CD14-positive monocyte (primary cell): ENCODE measurements around the gene RRP8. TPM values are rescaled to one million over a fixed set of nuclear protein-coding genes. Genes with fewer than 3 reads are reported as not detected.

Source experiments
- DNase-seq, 3 donors: peaks; one replicate each; pipeline ENCODE4 v3.0.0-alpha.2; 2011 to 2022
- H2AFZ ChIP-seq: 2 replicates; pipeline ENCODE4 v1.6.0; 2012; ENCODE audit warnings: mild to moderate bottlenecking, low read depth, low read length, inconsistent platforms; ENCODE audit not compliant: insufficient read depth, poor library complexity, severe bottlenecking
- H3K27ac ChIP-seq, 2 donors: 1 replicate in 1 of 2; 2 replicates in 1 of 2; pipeline ENCODE4 v1.5.1; 2012 to 2013; ENCODE audit warnings: low read length in 2 of 2, control low read depth in 1 of 2, inconsistent platforms in 1 of 2, low read depth in 1 of 2, mild to moderate bottlenecking in 1 of 2
- H3K27me3 ChIP-seq, 2 donors: one replicate each; pipeline versions ENCODE4 v1.6.0 to v1.6.1; 2011 to 2013; ENCODE audit warnings: low read length in 2 of 2; ENCODE audit not compliant: control insufficient read depth in 2 of 2, insufficient read depth in 2 of 2
- H3K36me3 ChIP-seq, 2 donors: replicated peaks in 1 of 2; 1 replicate in 1 of 2; 2 replicates in 1 of 2; pipeline versions ENCODE4 v1.5.1 to v1.6.1; 2012 to 2013; ENCODE audit warnings: low read length in 2 of 2, control low read depth in 1 of 2, inconsistent platforms in 1 of 2, mild to moderate bottlenecking in 1 of 2; ENCODE audit not compliant: insufficient read depth in 2 of 2, control insufficient read depth in 1 of 2
- H3K4me1 ChIP-seq, 2 donors: 1 replicate in 1 of 2; 2 replicates in 1 of 2; pipeline versions ENCODE4 v1.5.1 to v1.6.1; 2012 to 2013; ENCODE audit warnings: low read length in 2 of 2, control low read depth in 1 of 2, inconsistent platforms in 1 of 2, mild to moderate bottlenecking in 1 of 2, moderate library complexity in 1 of 2; ENCODE audit not compliant: insufficient read depth in 2 of 2, control insufficient read depth in 1 of 2
- H3K4me2 ChIP-seq: replicated peaks from 2 replicates; pipeline ENCODE3; 2012; ENCODE audit warnings: low read length, moderate library complexity, mild to moderate bottlenecking; ENCODE audit not compliant: poor library complexity, severe bottlenecking; ENCODE audit errors: extremely low read depth
- H3K4me3 ChIP-seq, 3 experiments: fragments of 200-600 bp in 1 of 3; sonication (generic) in 1 of 3; replicated peaks in 1 of 3; 1 replicate in 2 of 3; 2 replicates in 1 of 3; pipeline ENCODE4 v1.5.1; 2011 to 2013; ENCODE audit warnings: low read length in 3 of 3, mild to moderate bottlenecking in 3 of 3, control low read depth in 2 of 3, low read depth in 2 of 3, inconsistent platforms in 1 of 3, moderate library complexity in 1 of 3
- H3K79me2 ChIP-seq: 2 replicates; pipeline ENCODE4 v1.6.0; 2012; ENCODE audit warnings: mild to moderate bottlenecking, control low read depth, inconsistent platforms, low read length, moderate library complexity; ENCODE audit not compliant: insufficient read depth
- H3K9ac ChIP-seq: 2 replicates; pipeline ENCODE4 v1.6.0; 2017; ENCODE audit warnings: low read length, mild to moderate bottlenecking; ENCODE audit not compliant: insufficient read depth, poor library complexity, severe bottlenecking
- H3K9me3 ChIP-seq, 2 donors: replicated peaks in 1 of 2; 1 replicate in 1 of 2; 2 replicates in 1 of 2; pipeline versions ENCODE4 v1.5.1 to v1.6.1; 2012 to 2013; ENCODE audit warnings: low read length in 2 of 2, control low read depth in 1 of 2; ENCODE audit not compliant: control insufficient read depth in 1 of 2, insufficient read depth in 1 of 2
- H4K20me1 ChIP-seq: 2 replicates; pipeline ENCODE4 v1.6.0; 2012; ENCODE audit warnings: mild to moderate bottlenecking, low read length, control low read depth, moderate library complexity; ENCODE audit not compliant: insufficient read depth
- H3K27ac Mint-ChIP-seq, 7 donors: one replicate each; pipeline ENCODE4 v1.8.0; 2020; ENCODE audit warnings: mild to moderate bottlenecking in 7 of 7, mixed read lengths in 7 of 7, moderate library complexity in 6 of 7, inconsistent platforms in 2 of 7
- H3K27me3 Mint-ChIP-seq, 3 donors: one replicate each; pipeline ENCODE4 v1.8.0; 2021 to 2022; ENCODE audit warnings: low read depth in 3 of 3, mild to moderate bottlenecking in 3 of 3, mixed read lengths in 3 of 3, moderate library complexity in 3 of 3, inconsistent platforms in 1 of 3
- H3K36me3 Mint-ChIP-seq, 2 donors: one replicate each; pipeline ENCODE4 v1.8.0; 2020; ENCODE audit warnings: mixed read lengths in 2 of 2, inconsistent platforms in 1 of 2, mild to moderate bottlenecking in 1 of 2
- H3K4me1 Mint-ChIP-seq: one replicate; pipeline ENCODE4 v1.8.0; 2020; ENCODE audit warnings: mild to moderate bottlenecking, mixed read lengths
- H3K4me3 Mint-ChIP-seq, 2 donors: one replicate each; pipeline ENCODE4 v1.8.0; 2020; ENCODE audit warnings: mild to moderate bottlenecking in 2 of 2, mixed read lengths in 2 of 2, moderate library complexity in 1 of 2
- H3K9me3 Mint-ChIP-seq, 7 donors: one replicate each; pipeline ENCODE4 v1.8.0; 2020 to 2022; ENCODE audit warnings: mixed read lengths in 7 of 7, mild to moderate bottlenecking in 6 of 7, moderate library complexity in 6 of 7, inconsistent platforms in 2 of 7
- CTCF ChIP-seq: fragments of 200-600 bp; IDR thresholded peaks from one replicate; pipeline ENCODE4 v1.8.0; 2022; ENCODE audit warnings: antibody characterized with exemption, mild to moderate bottlenecking
- WGBS: methylation state at CpG from one replicate; pipeline ENCODE4 v1.1.5; 2013; ENCODE audit warnings: missing lambda C conversion rate; ENCODE audit not compliant: insufficient coverage; 5-methylcytosine and 5-hydroxymethylcytosine counted together
- intact Hi-C, 2 donors: fragments of 100-400 bp; cut with micrococcal nuclease; formaldehyde crosslinking; loops; one replicate each; pipeline versions ENCODE4 v1.15.0 to v1.15.1; 2023
- polyA plus RNA-seq, 3 donors: library from polyadenylated mRNA; depleted of rRNA in 1 of 3; unstranded in 2 of 3; stranded (reverse) in 1 of 3; fragments of 300-500 nt in 2 of 3; fragments of >200 nt in 1 of 3; fragmentation: Illumina TruSeq in 2 of 3; gene quantifications; 1 replicate in 2 of 3; 2 replicates in 1 of 3; pipeline ENCODE4 v1.2.3, GENCODE V29; 2012 to 2021

The RRP8 gene
- polyA plus RNA-seq, 3 donors = 7.2 to 14.1 (median 11.9) TPM

GRCh38 chr11:6596239-6596877, 7.1 kb downstream of the RRP8 start:
- Mint-ChIP-seq H3K9me3 (no peaks in the 10 kb centered on the region), H3K27ac (no peak overlapping the region), H3K4me1 (peaks cover 2% of the 10 kb centered on the region), H3K36me3 (peaks cover 80 to 92% of the 10 kb centered on the region in 2 donors), H3K4me3 (no peak overlapping the region), H3K27me3 (peaks cover 0 to 2% (median 2%) of the 10 kb centered on the region in 3 donors)
- peaks cover 29% of the 10 kb centered on the region for H4K20me1 ChIP-seq
- H3K27me3 ChIP-seq = no peaks in the 10 kb centered on the region
- peaks cover 82 to 99% of the 10 kb centered on the region in 2 donors for H3K36me3 ChIP-seq
- no peak overlapping the region for H3K27ac ChIP-seq
- no peak overlapping the region for H3K4me2 ChIP-seq
- TF ChIP-seq CTCF = no peak
- intact Hi-C loops = no loop called here
- H3K79me2 ChIP-seq = peaks cover 31% of the 10 kb centered on the region
- no peaks in the 10 kb centered on the region for H3K9me3 ChIP-seq
- H3K4me3 ChIP-seq = no peak overlapping the region
- no peak for DNase-seq
- H3K9ac ChIP-seq = no peak overlapping the region
- 98% methylated on average over 5 of the region's 5 CpGs for WGBS
- no peak overlapping the region for H2AFZ ChIP-seq
- H3K4me1 ChIP-seq = peaks cover 0 to under 1% of the 10 kb centered on the region in 2 donors

- WGBS = 76% methylated on average over 3 of the region's 3 CpGs
These were observed 9.2 kb downstream of the RRP8 start for GRCh38 chr11:6594142-6594768.

More at GRCh38 chr11:6594142-6594768, 9.2 kb downstream of the RRP8 start:
- H4K20me1 ChIP-seq = peaks cover 9% of the 10 kb centered on the region
- no peak overlapping the region for H2AFZ ChIP-seq
- no peaks in the 10 kb centered on the region for H3K9me3 Mint-ChIP-seq
- H3K27me3 Mint-ChIP-seq = peaks cover 0 to 2% (median 2%) of the 10 kb centered on the region in 3 donors
- no peak overlapping the region for H3K27ac ChIP-seq
- H3K36me3 Mint-ChIP-seq = peaks cover 73 to 86% of the 10 kb centered on the region in 2 donors
- H3K4me3 ChIP-seq = no peak overlapping the region
- H3K27ac Mint-ChIP-seq = peak overlapping the region in 2 of 7 donors; percentile 59 to 62
- peaks cover 62 to 89% of the 10 kb centered on the region in 2 donors for H3K36me3 ChIP-seq
- no peaks in the 10 kb centered on the region for H3K27me3 ChIP-seq
- H3K9me3 ChIP-seq = no peaks in the 10 kb centered on the region
- DNase-seq = no peak
- intact Hi-C loops = no loop called here
- no peak for TF ChIP-seq CTCF
- H3K4me3 Mint-ChIP-seq = no peak overlapping the region
- no peaks in the 10 kb centered on the region for H3K4me1 ChIP-seq
- H3K79me2 ChIP-seq = peaks cover 12% of the 10 kb centered on the region
- H3K4me2 ChIP-seq = no peak overlapping the region
- H3K9ac ChIP-seq = no peak overlapping the region
- H3K4me1 Mint-ChIP-seq = no peaks in the 10 kb centered on the region
